Glomerular visceral epithelial cell (primary cell): Measurements from ENCODE around the gene NTF3.

Experiments
- DNase-seq: peaks from one replicate; pipeline ENCODE4 v3.0.0-alpha.2; 2016; ENCODE audit errors: extremely low spot score

Gene NTF3

DNA sequence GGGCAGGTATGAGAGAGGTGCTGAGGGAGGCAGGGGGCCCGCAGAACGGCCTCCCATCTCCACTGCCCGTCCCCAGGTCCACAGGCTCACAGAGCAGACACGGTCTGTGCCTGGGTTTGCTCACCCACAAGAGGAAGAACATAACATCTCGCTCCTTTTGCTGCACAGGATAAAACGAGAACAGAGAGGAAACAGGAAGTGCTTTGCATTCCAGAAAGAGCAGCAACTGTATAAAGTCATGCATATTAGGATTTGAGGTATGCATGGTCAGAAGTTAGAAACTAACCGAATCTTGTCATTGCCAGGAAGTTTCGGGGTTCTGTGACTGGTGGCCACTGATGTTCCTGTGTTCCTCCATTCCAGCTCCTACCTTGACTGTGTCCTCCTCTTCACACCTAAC lies 25.0 kb downstream of the NTF3 start:
- DNase-seq: peak; percentile 66

DNA sequence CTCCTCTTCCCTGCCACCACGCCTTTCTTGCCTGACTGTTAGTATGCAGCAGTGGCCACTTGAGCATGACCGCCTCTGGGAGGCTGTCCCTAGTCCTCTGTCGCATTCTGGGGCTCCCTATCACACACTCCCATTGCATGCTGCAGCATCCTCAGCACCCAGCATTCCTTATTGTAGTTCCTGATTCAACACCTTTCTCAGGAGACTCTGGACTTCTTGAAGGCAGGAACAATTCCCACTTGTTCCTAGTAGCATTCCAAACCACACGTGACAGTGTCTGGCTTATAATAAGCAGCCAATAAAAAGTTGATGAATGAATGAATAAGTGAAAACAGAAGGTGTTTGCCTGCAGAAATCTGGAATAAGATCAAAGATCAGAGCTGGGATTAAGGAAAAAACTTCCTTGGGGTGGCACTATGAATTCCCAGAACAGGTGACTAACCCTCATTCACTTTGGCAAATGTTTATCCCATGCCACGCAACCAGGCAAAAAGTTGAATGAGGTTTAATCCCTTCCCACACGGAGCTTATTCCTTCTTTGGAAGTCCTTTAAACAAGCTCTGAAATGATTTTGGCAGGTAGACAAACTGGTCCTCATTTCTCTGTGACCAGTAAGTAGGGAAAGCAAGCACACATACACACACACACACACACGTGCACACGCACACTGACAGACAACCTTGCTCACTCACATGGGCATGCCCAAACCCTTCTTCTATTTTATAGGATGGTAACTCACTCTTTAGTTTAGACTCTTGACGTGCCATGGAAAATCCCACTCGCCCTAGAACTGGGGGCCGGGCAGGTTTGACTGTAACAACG lies 26.5 kb downstream of the NTF3 start:
- no peak for DNase-seq

DNA sequence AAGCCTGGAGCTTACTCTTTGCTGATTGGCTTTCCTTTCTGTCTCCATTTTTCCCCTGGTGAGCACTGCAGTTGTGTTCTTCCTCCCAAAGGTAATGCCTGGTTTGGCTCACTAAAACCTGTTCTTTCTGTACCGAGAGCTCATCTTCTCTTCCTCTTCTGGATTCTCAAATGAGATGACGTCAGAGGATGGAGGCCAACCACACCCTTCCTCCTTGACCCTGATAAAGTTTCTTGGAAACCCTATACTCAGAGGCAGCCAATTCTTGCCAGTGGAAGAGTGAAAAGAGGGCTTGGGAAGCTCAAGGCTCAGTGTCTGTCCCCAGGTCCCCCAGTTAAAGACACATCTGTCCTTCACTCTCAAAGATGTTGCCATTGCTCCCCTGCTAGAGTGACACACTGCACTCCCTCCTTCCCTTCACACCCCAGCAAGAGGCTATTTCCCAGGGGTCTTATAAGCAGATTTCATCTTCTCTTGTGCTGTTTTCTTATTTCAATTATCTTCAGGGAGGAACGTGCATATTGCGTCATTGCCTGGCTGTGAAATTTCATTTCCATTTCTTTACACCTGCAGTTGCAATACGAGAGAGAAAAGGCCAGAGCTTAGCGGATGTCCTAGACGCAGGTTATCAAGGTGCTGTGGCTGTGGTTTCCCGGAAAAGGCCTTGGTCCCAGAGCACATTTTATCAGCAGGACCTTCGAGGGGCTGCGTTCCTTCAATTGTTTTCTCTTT lies 27.3 kb downstream of the NTF3 start:
- DNase-seq: no peak

DNA sequence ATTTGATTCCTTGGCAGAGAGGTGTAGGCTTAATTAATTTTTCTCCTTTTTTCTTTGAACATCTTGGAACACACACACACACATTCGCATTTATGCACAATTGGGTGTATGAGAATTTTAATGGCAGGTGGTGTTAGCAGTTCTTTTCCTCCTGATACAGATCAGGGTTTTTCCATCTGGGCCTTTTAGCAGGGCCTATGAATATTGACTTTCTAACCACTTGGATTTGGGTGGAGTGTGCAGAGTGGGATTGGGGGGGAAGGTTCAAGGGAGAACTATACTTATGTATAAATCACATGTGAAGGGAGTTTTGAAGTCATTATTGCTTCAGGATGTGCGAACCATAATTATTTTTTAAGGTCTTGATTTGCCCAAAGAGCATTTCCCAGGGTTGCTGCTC lies 28.9 kb downstream of the NTF3 start:
- DNase-seq: no peak

DNA sequence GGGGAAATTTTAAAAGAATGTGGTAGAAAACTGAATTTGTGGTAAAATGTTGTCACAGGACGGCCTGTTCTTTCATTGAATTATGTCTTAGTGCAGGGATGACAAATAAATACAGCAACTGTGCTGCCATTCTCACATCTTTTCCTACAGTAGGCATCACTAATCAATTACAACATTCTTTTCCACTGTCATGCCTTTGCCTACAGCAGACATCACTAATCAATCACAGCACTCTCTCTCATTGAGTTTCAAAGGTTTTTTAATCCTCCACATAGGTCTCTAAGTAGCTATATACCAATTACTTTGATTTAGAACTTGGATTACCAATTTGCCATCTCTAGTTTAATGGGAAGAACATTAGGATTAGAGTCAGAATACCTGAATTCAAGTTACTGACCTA lies 30.1 kb downstream of the NTF3 start:
- DNase-seq: no peak

DNA sequence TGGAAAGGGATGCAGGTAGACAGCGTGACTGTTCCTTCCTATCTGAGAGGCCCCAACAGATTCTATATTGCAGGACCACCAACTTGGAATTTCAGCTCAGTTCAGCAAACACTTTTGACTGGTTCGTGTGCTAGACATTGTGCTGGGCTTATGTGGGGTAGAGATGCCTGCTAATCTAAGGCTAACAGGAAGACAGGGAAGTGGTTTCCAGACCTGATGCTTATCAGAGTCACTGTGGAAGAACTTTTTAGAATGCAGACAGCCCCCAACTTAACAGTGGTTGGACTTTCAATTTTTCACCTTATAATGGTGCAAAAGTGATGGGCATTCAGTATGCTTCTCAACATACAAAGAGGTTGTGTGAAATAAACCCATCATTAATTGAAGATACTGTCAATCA lies 32.2 kb downstream of the NTF3 start:
- no peak for DNase-seq

DNA sequence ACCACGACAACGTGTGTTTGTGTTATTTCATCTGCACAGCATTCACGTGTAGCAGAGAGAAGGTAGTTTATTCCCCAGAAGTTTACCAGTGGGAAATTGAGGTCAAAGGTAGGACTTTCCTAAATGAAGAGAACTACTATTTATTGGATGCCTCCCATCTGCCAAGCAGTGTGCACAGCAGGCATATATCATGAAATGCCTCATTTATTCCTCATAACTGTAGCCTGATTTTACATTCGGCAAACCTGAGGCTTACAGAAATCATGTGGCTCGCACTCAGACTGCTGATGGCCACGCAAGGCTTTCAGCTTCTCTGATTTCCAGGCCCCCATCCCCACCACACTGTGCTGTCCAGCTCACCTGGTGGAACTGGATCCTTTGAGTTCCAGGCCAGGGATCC lies 33.5 kb downstream of the NTF3 start:
- no peak for DNase-seq

DNA sequence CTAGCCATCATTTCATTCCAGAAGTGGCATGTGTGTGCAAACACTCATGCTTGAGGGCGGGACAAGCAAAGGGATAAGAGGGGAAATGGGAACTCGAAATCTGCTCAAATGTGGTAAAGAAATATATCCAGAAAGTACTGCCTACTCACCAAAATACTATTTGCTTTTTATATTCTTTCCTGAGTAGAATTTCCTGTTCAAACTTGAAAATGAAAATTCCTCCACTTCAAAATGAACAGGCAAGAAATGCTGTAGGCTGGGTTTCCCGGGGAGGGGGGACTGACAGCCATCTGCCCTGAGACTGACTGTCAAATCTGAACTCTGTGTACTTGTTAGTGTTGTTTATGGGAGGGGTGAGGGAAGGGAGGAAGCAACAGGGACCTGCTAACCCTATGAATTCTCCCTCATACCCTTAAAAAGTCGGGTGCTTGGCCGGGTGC lies 34.6 kb downstream of the NTF3 start:
- no peak for DNase-seq

DNA sequence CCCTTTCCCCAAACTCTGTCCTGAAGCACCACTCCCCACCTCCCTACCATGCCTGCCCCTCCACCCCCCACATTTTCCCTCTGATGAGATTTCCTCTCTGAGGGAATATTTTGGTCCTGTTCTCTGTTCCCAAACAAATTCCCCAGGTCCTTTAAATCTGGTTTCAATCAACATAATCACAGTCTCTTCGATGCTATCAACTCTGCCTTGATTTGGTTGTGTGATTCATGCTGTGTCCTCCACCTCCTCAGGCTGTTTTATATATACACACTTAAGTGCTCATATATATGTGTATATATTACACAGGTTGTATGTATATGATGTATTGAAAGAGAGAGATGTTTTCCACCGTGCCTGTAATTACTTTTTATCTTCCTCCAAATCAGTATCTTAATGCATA lies 36.0 kb downstream of the NTF3 start:
- DNase-seq: no peak

DNA sequence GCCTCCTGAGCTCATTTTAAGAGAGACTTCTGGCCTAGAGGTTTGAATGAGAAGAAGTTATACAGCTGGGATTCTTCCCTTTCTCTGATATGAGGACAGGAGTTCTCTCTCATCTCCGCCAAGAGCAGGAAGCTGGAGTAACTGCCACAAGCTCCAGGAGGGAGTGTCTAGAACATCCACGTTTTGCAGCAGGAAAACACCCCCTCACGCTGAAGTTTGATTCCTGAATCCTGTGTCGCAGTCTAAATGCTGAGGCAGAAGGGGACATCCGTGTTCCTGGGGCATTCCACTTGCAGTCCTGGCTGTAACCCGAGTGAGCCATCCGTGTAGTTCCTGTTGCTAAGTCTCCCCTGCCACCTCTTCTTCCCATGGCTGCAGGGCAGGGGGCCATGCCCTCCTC lies 38.3 kb downstream of the NTF3 start:
- DNase-seq: no peak

DNA sequence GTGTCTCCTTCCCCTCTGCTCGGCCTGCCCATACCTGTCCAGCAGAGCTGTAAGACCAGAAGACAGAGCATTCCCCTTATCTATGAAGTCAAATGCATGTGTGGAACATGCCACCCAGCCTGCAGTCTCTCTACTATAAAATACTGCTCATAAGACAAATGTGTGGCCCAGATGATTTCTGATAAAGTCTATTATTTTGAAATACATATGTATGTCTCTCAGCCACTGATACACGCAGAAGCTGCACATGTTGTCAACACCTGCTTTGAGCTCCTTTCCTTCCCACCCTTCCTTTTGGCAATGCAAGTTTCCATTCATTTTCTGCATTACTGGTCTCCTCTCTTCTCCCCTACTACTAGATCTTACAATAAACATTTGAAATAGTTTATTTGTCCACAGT lies 38.8 kb downstream of the NTF3 start:
- no peak for DNase-seq

DNA sequence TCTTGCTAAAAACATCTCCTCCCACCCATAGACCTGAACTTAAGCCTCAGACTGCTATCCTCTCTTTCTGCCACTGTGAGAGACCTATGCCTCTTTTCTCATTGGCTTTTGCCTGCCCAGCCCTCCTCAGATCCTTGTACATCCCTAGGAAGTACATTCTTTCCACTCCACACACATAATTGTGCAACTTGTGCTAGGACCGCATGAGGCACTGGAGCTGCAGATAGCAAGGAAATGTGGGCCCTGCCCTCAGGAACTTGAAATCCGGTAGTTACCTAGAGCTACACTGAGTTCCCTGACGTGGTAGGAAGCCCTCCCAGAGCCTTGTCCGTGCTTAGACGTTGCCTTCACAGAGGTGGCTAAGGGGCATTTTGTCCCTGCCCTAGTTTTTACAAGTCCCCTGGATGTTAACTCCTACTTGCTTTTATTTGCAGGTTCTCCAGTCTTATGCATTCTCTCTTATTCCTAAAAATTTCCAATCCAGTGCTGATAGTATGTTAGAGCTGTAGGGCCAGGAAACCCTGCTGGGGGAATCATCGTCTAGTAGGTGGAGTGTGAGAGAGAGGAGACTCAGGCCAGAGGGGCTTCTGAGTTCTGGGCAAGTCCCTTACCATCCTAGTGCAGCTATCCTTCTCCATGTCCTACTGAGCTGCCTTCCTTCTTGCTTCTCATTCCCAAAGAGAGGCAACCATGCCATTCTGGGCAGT lies 41.3 kb downstream of the NTF3 start:
- DNase-seq: no peak

DNA sequence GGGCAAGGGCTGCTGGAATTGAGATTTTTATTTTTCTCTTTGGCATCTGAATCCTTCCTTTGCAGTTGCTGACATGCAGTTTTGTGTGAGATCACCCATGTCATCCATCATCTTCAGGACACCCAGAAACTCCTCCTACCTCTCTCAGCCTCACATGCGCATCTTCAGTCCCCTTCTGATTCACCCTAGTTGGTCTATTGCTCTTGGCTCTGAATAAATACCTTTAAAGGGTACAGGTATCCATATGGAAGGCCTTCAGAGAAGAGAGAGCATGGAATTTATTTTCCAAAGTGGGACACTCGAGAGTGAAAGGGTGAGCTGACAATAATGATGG lies 41.8 kb downstream of the NTF3 start:
- no peak for DNase-seq

DNA sequence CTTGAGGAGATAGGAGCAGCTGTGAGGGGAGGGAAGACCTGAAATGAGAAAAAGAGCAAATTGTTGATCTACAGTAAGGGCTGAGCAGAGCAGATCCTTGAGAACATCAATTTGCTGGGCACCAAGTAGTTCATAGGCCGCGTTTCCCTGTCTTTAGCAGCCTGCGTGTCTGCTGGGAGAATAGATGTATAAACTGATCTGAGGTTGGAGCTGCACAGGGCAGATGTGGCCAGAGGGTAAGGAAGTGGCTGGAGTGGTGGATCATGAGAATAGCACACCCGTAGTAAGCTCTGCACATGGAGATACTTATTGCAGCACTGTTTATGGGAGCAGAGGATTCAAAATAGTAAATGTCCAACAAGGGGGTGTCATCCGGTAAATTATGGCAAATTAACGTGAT lies 44.4 kb downstream of the NTF3 start:
- no peak for DNase-seq

DNA sequence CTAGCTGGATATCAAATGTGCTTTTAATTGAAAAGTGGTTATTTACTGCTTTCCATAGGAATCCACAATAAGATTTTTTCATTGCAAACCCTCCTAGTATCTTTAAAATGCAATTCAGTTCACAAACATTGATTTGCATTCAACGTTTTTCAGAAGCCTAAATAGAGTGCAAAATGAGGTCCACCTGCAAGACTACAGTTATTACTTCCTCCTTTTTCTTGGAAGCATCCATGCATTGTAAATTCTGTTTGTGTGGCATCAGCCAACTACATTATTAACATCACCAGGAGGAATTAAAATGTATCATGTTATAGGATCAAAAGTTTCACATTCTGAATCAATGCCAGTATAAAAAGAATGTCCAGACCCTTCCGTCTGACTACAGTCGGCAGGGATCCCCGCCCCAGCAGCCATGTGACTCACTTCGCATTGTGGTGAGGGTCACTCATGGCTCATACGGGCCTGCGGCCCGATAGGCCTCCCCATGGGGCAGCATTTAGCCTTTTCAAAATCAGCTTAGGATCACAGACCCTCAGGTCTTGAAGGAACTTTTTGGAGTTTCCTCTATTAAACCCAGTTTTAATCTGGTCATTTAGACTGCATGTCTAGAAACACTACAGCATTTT lies 46.3 kb downstream of the NTF3 start:
- no peak for DNase-seq

DNA sequence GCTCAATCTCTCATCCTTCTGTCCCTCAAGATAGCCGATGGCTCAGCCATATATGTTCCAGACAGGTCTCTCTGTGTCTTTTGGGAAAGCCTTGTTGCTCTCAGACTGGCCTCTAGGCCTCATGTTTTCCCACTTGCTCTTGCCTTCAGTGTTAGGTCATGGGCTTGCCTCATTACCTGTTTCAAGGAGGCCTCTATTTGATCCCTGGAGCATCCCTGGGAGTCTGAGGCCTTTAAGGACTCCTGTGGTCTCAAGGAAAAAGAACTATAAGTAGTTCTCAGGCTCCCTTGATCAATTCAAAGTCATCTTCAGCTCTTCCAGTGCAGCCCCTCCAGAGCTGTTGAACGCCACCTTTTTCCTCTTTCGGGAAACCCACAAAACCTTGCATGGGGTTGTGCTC lies 47.9 kb downstream of the NTF3 start:
- DNase-seq: no peak

DNA sequence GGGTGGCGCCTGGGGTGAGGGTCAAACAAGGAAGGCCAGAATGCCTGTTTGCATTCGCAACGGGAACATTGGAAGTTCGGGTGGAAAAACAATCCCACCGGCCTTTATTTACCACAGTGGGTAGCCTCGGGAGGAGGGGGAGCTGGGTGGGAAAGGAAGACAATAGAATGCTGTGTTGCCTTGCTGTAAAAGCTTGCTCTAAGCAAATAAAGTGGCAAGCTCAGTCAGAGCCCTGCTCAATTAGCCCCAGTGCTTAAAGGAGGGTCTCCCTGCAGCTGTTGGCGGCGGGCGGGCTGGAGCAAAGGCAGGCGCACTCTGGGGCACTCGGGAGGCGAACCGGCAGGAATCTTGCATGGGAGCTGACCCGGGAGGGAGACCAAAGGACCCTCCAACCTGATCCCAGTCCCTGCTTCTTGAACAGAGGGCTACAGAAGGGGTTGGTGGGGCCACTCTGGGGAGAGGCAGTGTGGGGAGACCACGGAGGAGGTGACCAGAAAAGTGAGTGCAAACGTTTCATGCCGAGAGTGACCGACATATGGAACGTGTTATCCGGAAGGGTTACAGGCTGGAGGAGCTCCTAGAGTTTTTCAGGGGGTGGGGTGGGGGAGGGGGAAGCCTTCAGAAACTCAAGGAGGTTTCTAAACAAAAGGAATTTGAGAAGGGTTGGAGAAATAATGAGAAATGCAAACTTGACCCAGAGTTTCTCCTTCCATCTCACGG lies 48.5 kb downstream of the NTF3 start:
- no peak for DNase-seq

DNA sequence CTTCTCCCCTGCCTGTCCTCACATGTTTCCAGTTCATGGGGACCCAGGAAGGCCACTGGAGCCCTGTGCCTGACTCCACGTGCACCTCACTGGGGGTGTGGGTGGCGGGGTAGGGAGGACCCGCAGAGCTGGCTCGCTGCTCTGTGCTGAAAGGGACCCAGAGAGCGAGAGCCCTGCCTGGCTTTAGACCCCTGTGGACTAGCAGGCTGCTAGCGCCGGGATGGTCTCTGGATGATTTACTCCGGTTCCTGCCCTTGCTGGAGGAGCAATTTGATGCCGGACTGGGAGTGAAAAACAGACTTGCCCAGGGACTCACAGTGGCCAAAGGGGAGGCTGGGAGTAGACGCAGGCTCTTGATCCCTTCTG lies 49.0 kb downstream of the NTF3 start:
- DNase-seq: no peak

DNA sequence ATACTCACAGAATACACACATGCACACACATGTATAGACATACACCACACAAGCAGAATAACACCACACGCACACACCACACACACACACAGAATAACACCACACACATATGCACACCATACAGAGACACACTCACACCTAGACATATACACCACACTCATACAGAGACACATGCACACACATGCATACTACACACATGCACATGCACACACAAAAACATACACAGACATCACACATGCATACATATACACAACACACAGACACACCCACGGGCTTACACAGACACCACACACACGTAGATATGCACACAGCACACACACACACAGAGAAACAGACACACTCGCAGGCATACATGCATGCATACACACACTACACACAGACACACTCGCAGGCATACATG lies 49.7 kb downstream of the NTF3 start:
- no peak for DNase-seq

DNA sequence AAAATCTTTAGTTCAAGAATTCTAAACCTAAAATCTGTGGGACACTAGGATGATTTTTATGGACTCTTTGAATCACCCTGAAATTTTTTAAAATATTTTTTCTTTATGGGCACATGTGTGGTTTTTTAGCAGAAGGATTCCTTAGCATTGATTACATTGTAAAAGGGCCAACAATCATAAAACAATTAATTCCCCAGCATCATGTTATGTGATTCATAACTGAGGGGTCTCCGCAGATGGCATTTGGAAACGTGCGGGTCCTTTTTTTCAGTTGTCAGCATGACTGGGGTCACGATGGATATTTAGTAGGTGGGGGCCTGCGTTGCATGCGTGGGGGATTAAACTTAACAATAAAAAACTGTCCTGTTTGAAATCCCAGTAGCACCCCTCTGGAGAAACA lies 52.5 kb downstream of the NTF3 start:
- no peak for DNase-seq

DNA sequence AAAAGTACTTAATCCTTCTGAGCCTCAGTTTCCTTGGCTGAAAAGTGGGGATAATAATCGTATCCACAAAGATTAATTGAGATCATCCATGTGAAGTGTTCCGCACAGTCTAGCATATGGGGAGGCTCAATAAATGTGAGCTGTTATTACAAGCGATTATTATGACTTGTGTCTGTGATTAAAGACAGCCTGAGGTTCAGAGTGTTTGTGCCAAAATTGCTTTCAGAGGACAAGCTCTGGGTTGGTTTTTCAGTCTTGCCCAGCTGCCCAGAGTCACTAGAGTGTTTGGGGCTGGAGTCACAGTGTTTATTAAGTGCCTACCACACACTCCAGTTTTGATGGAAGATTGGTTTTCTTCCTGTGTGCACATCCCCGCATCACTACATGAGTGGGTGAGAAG lies 53.5 kb downstream of the NTF3 start:
- no peak for DNase-seq

DNA sequence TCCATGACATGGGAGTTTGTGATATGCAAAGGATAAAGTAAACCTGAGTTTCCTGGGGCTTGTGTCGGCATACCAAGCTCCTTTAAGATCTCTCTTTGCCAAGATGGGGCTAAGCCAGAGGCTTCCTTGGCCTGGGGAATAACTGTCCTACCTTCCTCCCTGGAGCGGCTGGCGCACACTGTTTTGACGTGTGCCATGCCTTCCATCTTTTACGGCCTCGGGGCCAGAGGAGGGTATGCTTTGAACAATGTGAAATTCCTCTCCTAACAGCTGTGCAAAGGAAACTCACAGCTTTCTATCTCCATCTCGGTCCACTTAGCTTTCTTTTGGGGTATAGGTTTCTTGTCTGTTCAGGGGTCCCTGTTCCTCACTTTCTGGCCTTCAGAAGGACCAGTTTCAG lies 55.2 kb downstream of the NTF3 start:
- no peak for DNase-seq
